Ovary (tissue), 3 donors: Measurements from ENCODE around the gene HECTD4.

Source experiments
- CTCF ChIP-seq, 3 donors: fragments of 450-650 bp in 2 of 3; fragments of 200-600 bp in 1 of 3; IDR thresholded peaks; one replicate each; pipeline versions ENCODE4 v1.5.1 to v1.8.0; 2016 to 2022; ENCODE audit warnings: antibody characterized with exemption in 3 of 3, mild to moderate bottlenecking in 1 of 3
- EP300 ChIP-seq: sonication (generic); formaldehyde crosslinking; IDR thresholded peaks from one replicate; pipeline ENCODE4 v1.6.1; 2017; ENCODE audit warnings: antibody characterized with exemption
- POLR2A ChIP-seq: fragments of 450-650 bp; IDR thresholded peaks from one replicate; pipeline ENCODE4 v1.6.1; 2017; ENCODE audit warnings: antibody characterized with exemption, mild to moderate bottlenecking, moderate library complexity
- donor health status: DM: no; HTN: no; CAD: no.

- TF ChIP-seq CTCF (IDR thresholded peaks at IDR 0.05) (no peak), EP300 (no peak), POLR2A (no peak)
These were observed 206.7 kb downstream of the HECTD4 start for GRCh38 chr12:112175361-112176155.
